Measurements from ENCODE around the gene ZNF516.
"Not testable (repeated sequence)": the region's sequence is repeated elsewhere in the genome, so short reads cannot be mapped to it uniquely, and the experiment has no call there.

Gene ZNF516

DNA sequence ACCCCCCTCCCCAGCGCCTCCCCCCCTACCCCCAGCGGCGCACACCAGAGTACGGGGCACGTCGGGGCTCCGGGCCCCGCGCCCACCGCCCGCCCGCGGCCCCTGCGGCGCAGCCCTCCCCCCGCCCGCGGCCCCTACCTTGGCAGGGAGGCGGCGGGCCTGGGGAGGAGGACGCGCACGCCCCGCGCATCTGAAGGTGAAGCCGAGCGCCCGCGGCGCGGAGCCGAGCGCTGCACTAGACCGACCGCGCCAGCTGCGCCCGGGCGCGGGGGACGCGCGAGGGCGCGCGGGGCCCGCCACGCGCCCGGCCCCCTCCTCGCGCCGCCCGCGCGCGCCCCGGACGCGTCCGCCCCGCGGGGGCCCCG lies at the start of gene ZNF516:
Gene ZNF516, minus strand, starts transcription at position 237 of the 365 bp plus-strand sequence. CDS start 52,188 bp downstream, outside the sequence.
- in situ Hi-C loops (cut with HindIII; ENCODE audit: low sequenced_read_pairs): no loop called here

DNA sequence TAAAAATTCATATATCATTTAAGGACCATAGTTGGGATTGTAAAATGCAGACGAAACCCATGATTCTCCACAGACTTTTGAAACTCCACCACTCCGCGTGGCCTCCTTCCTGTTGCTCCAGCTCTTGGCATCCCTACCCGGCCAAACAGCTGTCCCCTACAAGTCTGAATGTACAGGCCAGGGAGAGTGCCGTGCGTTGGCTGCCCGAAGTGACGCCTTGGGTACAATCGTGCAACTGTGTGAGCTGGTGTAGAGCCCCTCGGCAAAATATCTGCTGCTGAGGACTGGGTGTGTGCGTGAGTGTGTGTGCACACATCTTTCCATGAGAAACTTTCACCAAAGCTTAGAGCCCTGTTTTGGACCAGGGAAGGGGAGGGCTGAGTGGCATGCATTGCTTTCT lies 43.8 kb upstream of the ZNF516 start:
- in situ Hi-C loops (cut with HindIII; ENCODE audit: low sequenced_read_pairs): no loop called here

DNA sequence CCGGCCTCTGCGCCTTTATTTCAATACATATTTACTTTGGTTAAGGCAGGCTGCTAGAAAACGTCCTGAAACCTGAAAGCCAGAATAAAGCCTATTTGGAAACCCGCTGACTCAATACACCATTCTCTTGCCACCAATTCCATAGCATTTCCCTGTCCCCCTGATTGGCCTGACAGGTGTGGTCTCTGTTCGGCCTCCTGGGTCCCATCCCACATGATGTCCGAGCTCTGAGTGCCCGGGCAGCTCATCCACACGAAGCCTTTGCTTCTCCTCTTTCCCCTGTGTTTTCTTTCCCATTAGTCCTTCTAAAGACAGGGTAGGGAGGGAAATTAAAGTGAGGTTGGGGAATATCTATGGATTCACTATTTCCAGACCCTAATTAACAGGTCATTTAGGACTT lies 42.6 kb upstream of the ZNF516 start:
- in situ Hi-C loops (cut with HindIII; ENCODE audit: low sequenced_read_pairs): no loop called here

DNA sequence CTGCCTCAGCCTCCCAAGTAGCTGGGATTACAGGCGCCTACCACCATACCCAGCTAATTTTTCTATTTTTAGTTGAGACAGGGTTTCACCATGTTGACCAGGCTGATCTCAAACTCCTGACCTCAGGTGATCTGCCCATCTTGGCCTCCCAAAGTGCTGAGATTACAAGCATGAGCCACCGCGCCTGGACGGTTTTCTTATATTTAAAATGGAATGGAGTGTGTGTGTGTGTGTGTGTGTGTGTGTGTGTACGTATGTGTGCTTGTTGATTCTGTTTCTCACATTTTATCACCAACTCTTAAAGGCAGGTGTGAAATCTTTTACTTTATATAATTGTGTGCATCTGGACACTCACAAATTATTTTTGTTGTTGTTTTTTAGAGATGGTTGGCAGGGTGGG lies 41.6 kb upstream of the ZNF516 start:
- in situ Hi-C loops (cut with HindIII; ENCODE audit: low sequenced_read_pairs): not testable (repeated sequence)

- in situ Hi-C loops (cut with HindIII; ENCODE audit: low sequenced_read_pairs): no loop called here
Observed at GRCh38 chr18:76532875-76533274, 37.8 kb upstream of the ZNF516 start.

DNA sequence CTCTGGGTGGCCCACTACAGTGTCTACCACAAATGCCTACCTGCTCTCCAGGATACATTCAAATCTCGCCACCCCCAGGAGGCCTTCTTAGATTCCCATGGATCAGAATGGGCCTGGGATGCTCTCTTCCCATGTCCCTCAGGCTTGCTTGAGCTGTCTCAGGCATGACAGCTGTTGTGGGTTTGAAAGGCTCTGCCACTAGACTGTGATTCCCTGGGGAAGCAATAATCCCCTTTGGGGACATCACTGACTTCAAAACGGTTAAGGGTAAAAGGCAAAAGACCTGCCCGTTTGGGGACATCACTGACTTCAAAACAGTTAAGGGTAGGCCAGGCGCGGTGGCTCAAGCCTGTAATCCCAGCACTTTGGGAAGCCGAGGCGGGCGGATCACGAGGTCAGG lies 35.8 kb upstream of the ZNF516 start:
- in situ Hi-C loops (cut with HindIII; ENCODE audit: low sequenced_read_pairs): no loop called here

DNA sequence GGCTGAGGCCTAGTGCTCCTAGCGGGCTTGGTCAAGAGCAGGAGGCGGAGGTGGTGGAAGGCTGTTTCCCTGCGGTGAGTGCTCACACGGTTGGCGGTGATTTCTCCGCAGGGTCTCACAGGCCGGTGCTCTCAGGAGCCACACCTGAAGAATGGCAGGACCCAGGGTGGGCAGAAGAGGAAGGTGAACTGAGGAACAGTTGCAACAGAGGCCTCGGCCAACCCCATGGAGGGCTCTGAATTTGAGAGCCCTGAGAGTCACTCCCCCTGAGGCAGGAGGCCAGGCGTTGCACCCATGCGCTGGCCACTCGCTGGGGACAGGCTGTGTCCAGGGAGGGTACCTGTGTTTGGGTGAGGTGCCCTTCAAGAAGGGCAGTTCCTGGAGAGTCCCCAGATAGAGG lies 35.3 kb upstream of the ZNF516 start:
- in situ Hi-C loops (cut with HindIII; ENCODE audit: low sequenced_read_pairs): no loop called here

GRCh38 chr18:76529433-76529811 lies 34.4 kb upstream of the ZNF516 start:
- in situ Hi-C loops (cut with HindIII; ENCODE audit: low sequenced_read_pairs): no loop called here

- in situ Hi-C loops (cut with HindIII; ENCODE audit: low sequenced_read_pairs): no loop called here
Observed at GRCh38 chr18:76528477-76529432, 33.7 kb upstream of the ZNF516 start.

DNA sequence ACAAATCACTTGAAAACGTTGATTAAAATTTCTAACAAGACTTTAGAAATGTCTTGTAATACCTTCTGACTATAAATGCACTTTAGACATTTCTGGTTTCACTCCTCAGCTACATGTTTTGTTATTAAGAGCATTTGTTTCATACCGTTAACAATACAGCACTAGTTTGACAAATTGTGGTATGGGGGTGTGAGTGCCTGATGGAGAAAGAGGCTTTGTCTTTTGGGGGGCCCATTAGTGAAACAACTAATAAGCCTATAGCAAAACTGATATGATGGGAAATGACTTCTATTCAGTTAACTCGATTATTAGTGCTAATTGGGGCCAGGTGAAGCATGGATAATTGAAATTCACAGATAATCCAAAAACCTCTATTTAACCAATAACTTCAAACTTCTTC lies 30.9 kb upstream of the ZNF516 start:
- in situ Hi-C loops (cut with HindIII; ENCODE audit: low sequenced_read_pairs): no loop called here

DNA sequence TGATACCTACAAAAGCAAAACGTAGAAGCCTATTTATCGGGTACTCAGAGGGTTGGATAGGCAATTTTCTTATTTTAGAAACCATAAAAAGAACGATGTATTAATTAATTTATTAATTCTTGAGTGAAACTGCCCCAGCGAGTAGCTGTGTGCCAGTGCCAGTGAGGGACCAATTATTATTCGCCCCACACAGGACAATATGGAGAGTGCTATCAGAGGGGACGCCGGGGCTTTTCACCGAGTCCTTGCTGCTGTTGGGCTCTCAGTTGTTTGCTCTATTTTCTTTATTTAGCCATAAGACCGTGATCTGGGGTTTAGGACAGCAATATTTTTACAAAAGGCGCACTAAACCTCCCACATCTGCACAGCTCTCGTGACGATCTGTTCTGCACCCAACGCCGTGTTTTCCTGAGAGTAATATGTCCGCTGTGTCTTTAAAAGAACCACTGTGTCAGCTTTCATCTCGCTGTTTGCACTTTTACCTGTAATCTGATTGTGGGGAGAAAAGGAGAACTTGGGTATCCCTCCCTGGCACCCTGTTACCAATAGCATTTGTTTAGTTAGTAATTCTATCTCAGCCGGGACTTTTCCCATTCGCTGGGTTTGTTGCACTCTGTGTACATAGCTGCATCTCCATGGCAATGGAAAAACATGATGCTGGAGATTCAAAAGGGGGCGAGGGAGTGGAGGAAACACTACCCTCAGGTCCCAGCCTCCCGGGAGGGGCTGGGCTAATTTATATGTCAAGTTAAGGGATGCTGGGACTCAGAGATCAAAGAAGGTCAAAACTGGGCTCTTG lies 30.1 kb upstream of the ZNF516 start:
- in situ Hi-C loops (cut with HindIII; ENCODE audit: low sequenced_read_pairs): no loop called here

DNA sequence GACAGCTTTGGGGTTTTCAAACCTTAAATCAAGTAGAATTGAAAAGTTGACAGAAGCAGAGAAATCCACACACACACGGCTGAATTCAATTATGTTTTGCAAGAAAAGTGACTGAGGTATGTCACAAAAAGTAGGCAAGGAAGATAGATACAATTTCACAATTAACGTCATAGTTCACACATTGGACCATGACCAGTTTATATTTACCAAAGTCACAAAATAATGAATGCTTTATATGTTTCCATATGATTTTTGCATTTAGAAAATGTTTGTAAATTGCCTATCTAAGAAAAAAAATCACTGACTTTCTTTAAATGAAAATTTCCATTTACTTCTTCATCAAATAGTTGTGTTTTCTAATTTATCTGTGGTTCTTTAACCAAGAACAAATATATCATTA lies 29.4 kb upstream of the ZNF516 start:
- in situ Hi-C loops (cut with HindIII; ENCODE audit: low sequenced_read_pairs): no loop called here

- in situ Hi-C loops (cut with HindIII; ENCODE audit: low sequenced_read_pairs): no loop called here
Observed at GRCh38 chr18:76522551-76522950, 27.5 kb upstream of the ZNF516 start.

DNA sequence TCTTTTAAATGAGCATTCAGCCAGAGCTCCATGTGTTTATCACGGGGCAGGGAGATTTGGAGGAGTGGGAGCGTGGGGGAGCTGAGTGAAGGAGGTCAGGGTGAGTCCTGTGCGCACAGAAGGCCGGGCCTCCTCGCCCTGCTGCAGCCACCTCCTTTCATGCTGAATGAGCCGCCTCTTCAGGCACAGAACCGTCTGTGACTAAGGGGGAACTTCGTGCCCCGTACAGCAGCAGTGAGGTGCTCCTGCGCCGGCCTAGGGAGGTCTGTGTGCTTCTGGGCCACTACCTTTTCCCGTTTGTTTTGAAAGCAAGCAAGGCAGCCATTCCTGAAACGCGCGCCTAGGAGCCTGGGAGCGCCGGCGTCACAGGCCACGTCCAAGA lies 27.1 kb upstream of the ZNF516 start:
- in situ Hi-C loops (cut with HindIII; ENCODE audit: low sequenced_read_pairs): no loop called here

DNA sequence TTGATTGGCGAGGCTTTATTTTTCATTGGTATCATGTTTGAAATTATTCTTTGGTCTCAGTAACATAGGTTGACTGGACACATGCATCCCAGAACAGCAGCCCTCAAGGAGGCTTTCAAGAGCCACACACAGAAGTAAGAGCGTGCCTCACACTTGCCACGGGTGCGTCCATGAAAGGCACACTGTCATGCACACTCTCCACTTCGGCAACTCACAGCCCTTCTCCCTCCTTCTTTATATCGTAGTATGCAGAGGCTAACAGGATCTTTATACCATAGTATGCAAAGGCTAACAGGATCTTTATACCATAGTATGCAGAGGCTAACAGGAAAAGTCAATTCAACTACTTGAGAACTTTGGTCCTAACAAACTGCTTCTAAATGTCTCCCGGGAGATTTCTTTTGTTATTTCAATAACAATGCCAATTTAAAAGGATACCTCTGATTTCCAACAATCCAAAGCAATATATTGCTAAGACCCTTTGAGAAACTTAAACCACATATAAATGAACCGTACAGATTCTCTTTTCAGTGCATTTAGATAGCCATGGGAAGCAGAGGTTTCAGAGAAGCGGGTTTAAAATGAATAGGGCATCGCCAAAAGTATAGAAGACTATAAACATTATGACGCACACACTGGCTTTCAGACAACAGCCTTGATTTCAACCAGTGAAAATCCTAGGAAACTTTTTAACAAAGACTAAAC lies 26.5 kb upstream of the ZNF516 start:
- in situ Hi-C loops (cut with HindIII; ENCODE audit: low sequenced_read_pairs): no loop called here

- in situ Hi-C loops (cut with HindIII; ENCODE audit: low sequenced_read_pairs): no loop called here
Observed at GRCh38 chr18:76518860-76519538, 24.0 kb upstream of the ZNF516 start.

- in situ Hi-C loops (cut with HindIII; ENCODE audit: low sequenced_read_pairs): no loop called here
Observed at GRCh38 chr18:76518123-76518859, 23.2 kb upstream of the ZNF516 start.

- in situ Hi-C loops (cut with HindIII; ENCODE audit: low sequenced_read_pairs): no loop called here
Observed at GRCh38 chr18:76515576-76515975, 20.5 kb upstream of the ZNF516 start.

DNA sequence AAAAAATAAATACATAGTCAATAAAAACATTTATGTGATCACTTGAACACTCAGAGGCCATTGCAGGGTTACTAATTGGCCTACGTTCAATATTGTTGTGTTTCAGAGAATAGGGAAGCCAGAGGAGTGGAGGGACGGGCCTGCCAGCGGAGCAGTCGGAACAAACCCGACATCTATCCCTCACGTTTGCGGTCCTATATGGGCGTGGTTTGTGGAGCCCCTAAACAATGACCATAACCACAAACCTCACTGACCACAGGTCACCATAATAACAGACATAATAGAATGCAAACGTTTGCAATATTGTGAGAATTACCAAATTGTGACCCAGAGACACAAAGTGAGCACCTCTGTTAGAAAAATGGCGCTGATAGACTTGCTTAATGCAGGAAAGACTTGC lies 19.5 kb upstream of the ZNF516 start:
- in situ Hi-C loops (cut with HindIII; ENCODE audit: low sequenced_read_pairs): loop anchor here (5.0 kb wide), 1 partner anchor 58 kb away; no protein-coding TSS in a partner anchor

GRCh38 chr18:76507830-76508385 lies 12.9 kb upstream of the ZNF516 start:
- in situ Hi-C loops (cut with HindIII; ENCODE audit: low sequenced_read_pairs): no loop called here

Measured in endothelial cell of hepatic sinusoid (primary cell).